HG03439 (cell line): ENCODE measurements around the gene MEG3.
"Not testable (repeated sequence)": the region's sequence is repeated elsewhere in the genome, so short reads cannot be mapped to it uniquely, and the experiment has no call there.

Source experiments
- ATAC-seq: cut with Tn5 transposase; IDR thresholded peaks from one replicate; pipeline ENCODE4 v1.9.1; 2021; ENCODE audit warnings: mild to moderate bottlenecking, moderate library complexity; ENCODE audit not compliant: unreplicated experiment

MEG3 gene

DNA sequence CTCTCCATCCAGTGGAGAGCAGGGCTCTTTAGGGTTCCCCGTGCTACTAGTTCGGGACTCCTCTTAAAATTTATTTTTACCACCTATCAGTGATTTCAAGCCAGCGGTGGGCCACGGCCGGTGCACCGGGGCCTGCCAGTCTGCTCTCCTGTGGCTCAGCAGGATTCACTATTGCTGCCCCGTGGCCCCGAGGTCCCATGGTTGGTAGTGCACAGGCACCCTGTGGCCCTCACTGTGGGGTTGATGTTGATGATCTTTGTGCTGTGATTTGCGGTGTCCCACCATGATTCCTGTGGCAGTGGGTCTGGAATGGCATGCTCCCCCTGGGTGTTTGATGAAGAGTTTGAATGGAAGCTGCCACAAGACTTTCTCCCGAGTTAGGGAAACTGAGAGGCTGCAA, 12.6 kb upstream of the MEG3 start:
- ATAC-seq: no peak

DNA sequence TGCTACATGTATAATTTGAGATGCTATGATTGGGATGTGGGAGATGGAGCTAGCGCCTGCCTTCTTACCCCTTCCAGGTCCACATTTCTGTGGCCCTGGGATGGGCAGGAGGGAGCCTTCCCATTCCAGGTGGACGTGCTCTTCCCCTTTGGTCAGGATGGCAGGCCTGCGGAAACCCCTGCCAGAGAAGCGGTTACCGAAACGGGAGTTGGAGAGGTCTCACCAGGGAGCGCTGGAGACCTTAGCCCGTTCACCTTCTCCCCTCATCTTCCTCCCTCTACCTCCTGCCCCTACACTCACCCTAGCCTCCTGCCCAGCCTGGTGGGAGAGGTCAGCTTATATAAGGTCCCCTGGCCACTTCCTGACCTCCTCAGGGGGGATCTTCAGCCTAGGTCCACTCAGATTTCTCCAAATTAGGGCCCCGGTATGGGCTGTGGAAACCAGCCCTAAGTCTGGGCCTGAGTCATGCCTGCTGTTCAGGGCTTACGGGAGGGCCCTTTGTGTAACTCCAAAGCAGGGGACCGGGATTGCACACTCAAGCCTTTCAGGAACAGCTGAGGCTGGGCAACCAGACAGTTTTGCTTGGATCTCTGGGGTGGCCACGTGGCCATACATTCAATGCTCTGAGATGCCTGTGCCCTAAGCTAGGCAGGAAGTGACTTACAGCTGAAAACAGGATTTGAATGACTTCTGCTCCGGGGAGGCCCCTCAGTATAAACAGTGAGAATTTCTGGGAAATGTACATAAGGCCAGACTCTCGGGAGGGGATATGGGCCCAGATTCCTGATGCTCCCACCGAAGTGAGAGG, 10.2 kb upstream of the MEG3 start:
- no peak for ATAC-seq

DNA sequence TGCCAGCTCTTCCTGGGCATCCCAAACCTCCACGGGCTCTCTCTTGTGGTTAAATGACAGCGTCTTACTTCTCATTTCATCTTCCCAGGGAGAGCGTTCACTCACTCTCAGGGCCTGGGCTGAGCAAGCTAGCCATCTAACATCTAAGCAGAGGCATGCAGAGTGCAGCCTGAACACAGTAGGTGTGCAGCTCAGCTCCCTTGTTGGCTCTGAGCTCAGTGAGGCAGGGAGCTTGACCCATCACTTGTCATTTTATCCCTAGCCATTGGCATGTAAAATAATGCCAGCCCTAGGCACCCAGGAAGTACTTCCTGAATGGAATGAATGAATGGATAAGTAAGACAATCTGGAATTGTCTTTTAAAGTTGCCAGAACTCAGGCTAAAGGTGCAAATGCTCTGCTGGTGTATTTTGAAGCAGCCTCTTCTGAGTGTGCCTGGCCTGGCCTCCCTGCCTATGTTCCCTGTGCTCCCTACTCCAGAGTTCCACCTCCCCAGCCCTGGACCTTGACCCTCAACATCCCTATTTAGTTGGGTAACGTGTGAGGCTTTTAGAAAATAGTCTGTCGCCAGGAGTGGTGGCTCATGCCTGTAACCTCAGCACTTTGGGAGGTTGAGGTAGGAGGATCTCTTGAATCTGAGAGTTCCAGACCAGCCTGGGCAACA, 9.5 kb upstream of the MEG3 start:
- no peak for ATAC-seq

DNA sequence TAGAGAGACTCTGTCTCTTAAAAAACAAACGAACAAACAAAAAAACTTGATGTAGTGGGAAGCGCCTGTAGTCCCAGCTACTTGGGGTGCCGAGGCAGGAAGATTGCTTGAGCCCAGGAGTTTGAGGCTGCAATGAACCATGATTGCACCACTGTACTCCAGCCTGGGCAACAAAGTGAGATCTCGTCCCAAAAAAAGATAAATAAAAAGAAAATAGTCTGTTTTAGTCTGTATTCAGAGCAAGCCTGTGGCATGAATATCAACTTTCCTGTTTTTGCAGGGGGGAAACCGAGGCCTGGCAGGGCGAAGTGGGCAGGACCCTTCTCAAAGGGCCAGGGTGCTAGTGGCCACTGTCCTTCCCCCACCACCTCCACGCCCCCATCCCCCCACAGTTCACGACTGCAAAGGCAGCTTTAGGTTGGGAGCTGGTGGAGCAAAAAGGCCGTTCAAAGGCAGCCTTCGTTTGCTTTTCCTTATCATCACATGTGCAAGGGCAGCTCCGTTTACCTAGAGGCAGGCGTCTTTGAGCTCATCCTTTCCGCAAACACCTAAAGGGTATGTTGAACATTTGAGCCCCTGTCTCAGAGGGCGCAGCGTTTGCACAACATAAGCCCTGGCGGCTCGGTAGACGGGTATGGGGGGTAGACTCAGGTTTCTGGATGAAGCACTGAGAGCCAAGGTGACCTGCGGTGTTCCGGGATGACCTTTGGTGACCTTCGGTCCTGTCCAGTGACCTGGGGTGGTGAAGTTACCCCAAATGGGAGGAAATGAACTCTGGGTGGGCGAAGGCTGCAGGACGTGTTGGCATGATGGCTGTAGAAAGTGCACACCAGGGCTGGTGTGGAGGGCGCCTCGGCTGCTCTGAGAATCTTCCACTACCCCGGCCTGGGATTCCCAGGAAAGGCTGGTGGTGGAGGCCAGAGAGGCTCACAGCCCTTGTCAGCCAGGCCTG, 8.7 kb upstream of the MEG3 start:
- ATAC-seq: no peak

DNA sequence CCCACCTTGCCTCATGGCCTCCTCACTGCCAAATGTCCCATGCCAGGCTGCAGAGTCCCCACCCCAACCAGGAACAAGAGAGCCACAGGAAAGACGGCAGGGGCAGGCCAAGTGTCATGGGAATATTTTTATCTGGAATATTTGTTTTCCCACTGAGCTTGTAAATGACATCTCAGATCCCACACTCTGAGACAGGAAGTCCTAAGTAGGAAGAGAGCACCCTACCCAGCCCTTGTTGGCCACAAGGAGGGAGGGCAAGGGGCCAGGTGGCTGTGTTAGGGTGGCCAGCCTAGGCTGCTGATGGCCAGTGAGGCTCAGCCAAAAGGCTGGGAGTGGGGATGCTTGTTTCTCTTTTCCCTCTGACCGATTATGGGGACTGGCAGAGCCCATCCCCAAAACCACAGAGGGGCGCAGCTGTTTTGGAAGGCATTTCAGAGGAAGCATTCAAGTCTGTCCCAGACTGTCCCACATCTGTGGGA, 7.7 kb upstream of the MEG3 start:
- ATAC-seq: no peak

DNA sequence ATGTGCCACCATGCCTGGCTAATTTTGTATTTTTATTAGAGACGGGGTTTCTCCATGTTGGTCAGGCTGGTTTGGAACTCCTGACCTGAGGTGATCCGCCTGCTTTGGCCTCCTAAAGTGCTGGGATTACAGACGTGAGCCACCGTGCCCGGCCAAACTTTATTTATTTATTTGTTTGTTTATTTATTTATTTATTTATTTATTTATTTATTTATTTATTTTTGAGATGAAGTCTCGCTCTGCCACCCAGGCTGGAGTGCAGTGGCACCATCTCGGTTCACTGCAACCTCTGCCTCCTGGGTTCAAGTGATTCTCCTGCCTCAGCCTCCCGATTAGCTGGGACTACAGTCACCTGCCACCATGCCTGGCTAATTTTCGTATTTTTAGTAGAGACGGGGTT, 7.0 kb upstream of the MEG3 start:
- not testable (repeated sequence) for ATAC-seq

DNA sequence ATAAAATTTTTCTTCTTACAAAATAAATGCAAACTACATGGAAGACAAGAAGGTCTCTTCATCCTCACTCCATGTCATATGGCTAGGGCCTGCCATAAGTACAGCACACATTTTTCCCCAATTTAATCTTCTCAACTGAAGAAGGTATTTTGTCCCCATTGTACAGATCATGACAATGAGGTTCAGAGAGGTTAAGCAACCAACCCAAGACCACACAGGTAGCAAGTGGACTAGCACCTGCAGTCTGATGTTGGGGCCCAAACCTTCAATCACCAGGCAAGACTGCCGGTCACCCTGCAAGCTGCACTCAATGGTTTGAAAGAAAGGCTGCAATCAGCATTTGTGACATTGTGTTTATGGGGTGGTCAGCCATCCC, 6.5 kb upstream of the MEG3 start:
- ATAC-seq: no peak

DNA sequence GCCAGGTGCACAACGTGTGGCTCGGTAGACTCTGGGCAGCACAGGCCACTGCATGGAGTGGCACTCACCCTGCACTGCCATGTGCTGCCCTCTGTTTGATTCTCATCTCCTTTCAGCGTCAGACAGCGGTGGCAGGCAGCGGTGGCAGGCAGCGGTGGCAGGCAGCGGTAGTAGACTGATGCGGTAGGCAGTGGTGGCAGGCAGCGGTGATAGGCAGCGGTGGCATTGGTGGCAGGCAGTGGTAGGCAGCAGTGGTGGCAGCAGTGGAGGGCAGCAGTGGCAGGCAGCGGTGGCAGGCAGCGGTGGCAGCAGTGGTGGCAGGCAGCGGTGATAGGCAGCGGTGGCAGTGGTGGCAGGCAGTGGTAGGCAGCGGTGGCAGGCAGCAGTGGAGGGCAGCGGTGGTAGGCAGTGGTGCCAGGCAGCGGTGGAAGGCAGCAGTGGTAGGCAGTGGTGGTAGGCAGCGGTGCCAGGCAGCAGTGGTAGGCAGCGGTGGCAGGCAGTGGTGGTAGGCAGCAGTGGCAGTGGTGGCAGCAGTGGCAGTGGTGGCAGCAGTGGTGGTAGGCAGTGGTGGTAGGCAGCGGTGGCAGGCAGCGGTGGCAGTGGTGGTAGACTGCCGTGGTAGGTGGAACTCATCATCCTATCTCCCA, 6.0 kb upstream of the MEG3 start:
- no peak for ATAC-seq

DNA sequence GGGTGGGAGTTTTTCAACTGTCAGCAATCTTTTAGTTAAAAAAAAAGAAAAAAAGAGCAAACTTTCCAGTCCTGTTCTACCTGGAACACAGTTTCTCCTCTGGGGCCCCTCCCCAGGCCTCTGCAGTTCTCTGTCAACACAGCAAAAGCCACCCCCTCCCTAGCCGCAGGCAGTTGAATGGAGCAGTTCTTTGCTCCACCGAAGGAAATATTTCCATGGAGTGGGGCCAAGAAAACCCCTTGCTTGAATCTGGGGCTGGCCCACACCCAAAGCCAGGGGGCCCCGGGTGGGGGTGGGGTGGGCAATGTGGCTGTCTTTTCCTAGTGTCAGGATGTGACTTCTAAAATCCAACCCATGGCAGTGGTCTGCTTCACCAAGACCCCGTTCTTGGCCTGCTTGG, 5.0 kb upstream of the MEG3 start:
- no peak for ATAC-seq

DNA sequence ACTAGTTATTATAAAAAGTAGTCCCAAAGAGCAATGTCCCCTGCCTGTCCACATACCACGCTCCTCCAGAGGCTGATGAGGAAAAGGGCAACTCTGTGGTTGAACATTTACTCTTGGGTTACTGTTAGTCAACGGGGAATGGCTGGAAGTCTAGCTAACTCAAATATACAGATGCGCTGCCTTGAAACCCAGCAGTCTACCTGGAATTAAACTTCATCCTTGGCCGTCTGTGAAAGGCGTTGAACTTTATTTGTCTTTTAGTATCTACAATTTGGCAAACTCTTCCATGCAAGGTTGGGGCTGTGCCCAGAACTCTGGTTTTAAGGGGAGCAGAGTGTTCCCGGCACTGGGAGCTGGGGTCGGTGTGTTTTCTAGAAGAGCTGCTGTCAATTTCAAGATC, 3.9 kb upstream of the MEG3 start:
- no peak for ATAC-seq

DNA sequence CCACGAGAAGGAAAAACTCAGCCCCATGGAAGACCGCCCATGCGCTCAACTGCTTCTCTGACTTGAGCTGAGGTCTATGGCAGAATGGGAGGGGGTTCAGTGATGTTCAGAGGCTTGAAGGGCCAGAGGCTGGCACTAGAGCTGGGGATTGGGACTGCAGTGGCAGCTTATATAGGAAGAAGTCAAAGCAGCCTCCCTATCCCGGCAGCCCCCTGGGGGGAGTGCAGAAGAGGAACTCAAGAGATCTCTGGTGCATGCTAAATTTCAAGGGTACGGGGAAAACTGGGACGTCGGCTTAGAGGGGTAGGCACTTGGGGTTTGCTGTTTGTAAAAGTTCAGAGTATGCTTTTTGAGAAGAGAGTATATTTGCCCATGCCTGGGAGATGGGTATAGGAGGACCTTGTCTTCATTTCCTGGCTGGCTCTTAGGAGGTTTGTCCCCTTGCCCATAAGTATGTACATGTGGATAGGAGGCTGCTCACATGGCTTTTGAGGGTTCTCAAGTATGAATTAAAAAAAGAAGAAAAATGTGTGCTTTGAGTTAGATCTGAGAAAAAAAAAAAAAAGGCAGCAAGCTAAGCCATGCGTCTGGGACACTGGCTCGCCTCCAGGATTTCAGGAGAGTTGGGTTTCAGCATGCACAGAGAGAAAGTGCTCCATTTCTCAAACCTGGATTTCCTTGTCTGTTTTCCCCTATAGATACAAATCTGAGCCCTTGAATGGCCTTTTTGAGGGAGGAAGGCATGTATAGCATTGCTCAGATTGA, 3.2 kb upstream of the MEG3 start:
- no peak for ATAC-seq

DNA sequence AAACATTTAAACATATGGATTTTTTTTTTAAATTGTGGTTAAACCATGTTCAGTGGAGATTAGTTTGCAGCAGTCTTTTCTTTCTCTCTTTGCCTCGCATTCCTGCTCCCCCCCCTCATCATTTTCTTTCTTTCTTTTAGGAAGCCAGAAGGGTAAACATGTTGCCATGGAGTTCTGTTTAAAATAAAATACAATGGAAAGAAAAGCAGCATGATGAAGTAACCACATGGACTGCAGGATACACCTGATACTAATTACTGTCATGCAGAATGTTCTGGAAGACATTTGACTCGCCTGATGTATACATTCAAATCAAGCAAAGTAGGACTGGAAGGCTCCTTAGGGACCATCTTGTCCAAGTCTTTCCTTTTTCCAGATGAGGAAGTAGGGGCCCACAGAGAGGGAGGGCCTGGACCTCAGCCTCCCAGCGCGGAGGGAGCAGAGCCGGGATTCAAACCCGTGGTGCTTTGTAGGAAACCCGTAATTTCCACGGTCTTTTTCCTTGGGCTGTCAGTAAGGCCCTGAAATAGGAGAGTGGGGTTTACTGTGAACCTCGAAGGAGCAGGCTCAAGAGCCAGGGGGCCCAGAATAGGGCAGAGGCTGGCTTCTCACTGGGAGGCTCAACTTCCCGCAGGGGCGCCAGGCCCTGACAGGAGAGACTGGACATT, 2.4 kb upstream of the MEG3 start:
- ATAC-seq: no peak

DNA sequence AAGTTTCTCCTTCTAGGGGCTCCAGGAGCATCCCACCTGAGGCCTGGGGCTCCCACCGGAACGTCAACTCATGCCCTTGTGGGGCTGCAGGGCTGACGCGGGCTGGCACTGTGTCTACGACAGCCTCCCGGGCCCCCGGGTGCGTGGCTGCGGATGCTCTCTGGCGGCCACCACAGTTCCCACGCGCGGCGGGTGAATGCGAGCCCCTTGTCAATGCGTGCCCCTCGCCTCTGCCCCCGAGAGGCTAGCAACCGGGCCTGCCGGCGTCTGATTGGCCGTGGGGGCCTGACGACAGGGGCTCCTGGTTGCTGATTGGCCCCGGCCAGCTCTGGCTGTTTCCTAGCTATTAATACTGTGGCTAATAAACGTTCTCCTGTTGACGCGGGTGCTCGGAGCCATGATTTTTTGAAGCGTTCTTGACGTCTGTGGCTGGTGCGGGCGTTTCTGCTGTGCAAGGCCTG, 1.8 kb upstream of the MEG3 start:
- no peak for ATAC-seq

DNA sequence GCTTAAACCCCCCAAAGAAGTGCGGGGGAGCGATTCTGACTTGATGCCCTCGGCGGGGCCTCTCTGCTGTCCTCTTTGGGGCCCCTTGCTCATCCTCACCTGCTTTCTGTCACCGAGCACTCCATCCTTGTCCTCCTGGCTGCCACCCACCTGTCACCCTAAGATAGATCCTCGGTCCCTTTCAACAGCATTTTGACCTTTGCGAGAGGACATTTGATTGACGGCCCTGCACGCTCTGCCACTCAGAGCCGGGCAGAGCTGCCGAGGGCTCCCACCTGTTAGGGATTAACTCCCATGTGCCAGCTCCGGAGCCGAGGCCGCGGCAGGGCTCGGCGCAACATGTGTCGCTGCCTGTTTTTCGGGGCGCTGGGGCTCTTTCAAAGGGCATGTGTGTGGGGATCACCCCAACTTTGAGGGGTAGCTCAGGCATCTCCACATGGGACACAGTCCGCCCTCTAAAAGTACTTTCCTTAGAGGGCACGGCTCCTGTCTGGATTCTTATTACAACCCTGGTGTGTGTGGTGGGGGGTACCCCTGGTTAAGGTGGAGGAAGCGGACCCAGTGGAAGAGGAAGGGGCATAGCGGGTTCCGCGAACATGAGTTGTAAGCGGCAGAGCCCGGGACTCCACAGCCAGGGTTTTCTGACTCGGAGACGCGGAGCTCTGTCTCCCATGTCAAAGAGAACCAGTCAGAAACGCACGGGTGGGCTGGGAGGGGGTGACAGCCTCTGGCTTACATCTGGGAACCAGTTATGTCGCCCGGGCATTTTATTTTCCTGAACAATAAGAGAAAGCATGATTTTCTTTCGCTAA, 811 bp upstream of the MEG3 start:
- no peak for ATAC-seq

DNA sequence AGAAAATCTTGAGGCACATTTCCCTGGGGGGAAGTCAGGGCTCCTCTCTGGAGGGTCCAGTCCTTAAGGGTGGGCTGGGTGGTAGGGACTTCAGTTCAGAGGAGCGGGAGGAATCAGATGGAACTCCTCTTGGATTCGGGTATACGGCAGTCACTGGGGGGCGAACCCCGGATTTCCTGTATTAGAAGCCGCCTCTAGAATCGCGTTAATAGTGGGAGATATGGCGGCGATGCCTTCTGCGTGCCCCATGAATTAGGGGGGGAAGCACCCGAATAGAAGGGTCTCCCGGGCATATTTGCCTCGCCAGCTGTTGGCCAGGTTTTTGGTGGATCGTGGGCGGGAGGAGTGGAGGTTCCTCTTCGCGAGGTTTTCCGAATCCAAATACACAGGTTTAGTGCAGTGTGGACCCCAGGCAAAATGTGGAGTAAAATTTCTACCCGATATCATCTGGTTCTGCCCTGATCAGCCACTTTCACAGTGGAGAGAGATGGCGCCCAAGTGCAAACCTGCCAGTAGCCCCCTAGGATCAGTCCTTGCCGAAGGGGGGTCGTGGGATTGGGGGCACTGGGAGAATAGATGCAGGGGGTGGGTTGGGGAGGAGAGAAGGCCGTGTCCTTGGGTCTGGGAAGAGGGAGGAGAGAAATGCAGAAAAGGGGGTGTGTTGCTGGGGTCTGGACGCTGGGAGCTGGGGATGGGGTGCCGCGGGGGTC, 628 bp downstream of the MEG3 start:
- ATAC-seq: no peak

DNA sequence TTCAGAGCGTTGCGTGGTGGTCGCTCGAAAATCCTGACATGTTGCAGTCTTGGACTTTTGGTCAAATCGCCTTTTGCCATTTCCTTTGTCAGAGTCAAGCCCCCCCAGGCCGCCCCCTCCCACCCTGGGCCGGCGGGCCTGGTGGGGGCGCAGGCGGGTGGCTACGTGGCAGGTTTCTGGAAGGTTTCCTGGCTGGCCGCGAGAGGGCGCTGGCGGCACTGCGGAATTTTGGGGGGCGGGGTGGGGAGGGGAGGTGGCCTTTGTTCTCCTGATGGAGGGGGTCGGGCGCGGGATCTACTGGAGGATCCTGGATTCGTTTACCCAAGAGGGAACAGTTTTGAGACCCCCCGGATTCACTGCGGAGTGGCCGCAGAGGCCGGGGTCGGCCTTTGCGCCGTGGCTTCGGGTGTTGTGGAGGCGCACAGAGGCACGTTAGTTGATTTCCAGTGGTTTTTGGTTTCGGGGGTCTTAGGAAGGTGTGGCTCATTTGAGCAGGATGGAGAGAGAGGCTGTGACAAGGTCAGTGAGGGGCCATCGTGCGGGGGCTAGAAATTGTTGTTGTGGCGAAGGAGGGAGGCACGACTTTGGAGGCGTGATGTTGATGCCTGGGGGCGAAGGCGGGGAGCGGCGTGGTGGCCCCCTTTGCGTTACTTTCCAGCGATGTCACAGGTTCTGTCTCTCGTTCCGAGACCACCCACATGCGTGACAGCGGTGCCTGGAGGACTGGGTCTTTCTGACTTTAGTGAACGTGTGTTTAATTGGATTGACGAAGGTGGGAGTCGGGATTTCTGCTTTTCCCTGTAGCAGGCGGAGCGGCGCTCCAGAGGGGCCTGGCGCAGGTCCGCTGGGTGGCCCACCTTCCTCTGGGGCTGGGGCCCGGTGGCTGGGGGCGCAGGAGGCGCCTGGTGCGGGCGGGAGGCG, 1.4 kb downstream of the MEG3 start:
- no peak for ATAC-seq
